CD4-positive, alpha-beta T cell treated with Interleukin-17A for 4 hours (primary cell): ENCODE measurements around the gene KCNQ1.
A peak's percentile ranks its signal among the peaks of the same experiment; 100 is the strongest.

Experiments used
- DNase-seq: peaks from one replicate; pipeline ENCODE4 v3.0.0-alpha.2; 2020; ENCODE audit warnings: mixed read lengths

KCNQ1 gene

DNA sequence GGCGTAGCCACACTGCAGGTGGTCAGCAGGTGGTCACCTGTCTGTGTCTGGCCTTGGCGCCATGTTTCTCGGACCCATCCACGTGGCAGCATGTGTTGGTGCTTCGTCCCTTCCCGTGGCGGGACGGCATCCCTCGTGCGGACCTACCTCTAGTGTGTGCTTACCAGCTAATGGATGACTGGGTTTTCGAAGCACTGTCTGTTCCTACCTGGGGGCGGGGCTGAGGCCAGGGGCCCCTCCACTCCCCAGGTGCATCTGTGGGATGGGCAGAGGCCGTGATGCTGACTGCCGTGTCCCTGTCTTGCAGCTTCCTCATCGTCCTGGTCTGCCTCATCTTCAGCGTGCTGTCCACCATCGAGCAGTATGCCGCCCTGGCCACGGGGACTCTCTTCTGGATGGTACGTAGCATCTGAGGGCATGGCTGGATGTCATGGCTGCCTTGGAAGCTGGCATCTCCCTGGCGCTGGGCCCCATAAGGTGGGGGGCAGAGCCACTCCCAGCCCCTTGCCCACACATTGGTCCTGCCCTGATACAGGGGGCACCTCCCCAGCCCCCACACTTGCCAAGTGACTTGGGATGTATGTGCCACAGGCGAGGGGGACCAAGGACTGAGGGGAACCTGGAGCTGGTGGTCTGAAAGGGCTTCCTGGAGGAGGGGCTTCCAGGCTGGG lies 82.9 kb downstream of the KCNQ1 start:
- no peak for DNase-seq

DNA sequence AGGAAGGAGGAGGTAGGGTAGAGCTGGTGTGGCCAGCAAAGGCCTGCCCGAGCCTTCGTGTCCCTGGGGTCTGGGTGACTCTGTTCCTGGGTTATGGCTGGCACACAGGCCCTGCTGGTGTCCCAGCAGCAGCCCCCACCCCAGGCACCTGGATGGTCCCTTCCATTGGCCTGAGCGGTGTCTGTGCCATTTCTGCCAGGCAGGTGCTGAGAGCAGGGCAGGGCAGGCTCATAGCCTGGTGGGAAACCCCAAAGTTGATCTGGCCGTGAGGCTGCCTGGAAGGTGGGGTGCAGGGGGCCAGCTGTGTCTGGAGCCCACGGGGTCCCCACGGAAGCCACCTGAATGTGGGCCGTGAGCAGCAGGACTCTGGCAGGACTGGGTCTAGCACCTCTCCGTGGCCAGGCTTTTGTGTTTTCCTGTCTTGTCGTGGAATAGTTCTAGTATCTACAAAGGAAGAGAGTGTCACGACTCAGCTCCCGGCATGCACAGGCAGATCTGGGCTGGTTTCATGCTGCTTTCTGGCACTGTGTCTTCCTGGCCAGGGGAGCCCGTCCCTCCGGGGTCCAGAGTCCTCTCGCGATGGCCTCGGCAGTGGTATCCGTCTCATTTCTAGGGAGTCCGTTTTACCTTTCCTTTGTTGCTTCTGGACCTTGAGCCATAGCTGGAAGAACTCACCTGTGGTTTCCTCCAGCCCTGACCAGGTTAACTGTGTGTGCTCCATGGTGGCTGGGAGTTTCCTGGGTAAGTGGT lies 83.7 kb downstream of the KCNQ1 start:
- no peak for DNase-seq

DNA sequence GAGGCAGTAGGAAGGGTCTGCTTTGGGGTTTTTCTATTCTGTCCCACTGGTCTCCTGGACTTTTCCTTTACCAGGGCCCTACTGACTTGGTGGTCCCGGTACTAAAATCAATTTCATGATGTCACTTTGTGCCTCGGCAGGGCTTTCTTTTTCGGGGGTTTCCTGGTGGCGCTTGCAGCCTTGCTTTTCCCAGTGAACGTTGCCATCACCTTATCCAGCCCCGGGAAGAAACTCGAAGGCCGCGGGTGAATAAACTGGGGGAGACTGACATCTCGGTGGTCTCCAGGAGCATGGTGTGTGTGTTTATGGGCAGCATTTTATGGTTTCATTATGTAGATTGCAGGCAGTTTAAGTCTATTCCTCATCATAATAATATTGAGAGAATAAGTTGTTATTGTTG lies 84.4 kb downstream of the KCNQ1 start:
- DNase-seq = no peak

DNA sequence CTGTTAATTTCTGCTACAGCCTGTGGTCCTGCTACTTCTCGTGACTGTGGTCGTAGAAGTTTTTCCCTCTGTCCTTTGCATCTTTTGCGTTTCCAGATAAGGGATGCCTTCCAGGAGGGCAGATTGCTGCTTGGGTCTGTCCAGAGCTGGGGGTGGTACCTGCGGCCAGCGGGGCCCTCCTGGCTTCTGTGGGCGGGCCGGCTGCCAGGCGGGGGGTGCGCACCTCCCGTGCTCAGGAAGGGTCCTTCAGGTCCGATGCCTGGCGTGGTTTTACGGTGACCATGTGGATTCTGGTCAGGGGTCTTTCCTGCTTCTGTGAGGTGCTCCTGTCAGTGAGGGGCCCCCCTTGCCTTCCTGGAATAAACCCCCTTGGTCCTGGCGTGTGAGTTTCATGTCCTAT lies 84.8 kb downstream of the KCNQ1 start:
- no peak for DNase-seq

DNA sequence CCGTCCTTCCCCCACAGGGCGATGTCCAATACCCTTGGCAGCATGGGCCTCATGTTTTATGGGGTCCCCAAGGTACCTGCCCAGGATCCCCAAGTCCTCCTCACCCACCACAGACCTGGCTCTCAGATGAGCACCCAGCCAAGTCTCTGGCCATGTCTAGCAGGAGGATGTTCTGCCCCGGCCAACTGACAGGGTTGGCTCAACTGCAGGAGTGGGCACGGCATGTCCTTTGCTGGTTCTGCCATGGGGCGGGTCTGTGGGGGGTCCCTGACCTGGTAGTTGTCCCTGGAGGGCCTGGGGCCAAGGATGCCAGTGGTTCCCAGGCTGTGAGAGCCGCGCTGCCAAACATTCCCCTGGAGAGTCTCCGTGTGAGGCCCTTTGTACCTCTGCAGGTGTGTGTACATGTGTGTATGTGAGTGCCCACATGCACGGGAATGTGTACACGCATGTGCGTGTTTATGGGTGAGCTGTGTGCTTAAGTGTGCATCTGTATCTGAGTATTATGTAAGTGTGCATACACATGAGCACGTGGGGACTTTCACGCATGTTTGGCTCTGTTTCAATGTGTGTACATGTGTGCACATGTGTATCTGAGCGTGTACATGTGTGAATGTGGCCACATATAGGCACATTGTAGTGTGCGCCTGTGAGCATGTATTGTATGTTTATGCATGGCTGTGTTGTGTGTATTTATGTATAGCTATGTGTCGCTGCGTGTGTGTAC lies 85.5 kb downstream of the KCNQ1 start:
- DNase-seq = no peak

DNA sequence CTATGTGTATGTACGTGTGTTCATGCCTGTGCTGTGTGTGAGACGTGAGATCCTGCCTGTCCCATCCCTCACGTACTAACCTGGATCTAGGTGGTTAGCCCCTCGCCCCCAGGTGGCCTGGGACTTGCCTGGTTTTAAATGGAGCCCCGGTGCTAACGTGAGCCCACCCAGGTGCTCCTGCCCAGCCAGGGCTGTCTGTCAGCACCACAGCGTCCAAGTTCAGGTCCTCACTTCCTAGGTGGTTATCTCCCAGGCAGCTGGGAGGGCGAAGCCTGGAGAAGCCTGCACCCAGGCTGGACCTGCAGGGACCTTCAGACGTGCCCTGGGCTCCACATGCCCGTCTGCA lies 86.0 kb downstream of the KCNQ1 start:
- DNase-seq = no peak

DNA sequence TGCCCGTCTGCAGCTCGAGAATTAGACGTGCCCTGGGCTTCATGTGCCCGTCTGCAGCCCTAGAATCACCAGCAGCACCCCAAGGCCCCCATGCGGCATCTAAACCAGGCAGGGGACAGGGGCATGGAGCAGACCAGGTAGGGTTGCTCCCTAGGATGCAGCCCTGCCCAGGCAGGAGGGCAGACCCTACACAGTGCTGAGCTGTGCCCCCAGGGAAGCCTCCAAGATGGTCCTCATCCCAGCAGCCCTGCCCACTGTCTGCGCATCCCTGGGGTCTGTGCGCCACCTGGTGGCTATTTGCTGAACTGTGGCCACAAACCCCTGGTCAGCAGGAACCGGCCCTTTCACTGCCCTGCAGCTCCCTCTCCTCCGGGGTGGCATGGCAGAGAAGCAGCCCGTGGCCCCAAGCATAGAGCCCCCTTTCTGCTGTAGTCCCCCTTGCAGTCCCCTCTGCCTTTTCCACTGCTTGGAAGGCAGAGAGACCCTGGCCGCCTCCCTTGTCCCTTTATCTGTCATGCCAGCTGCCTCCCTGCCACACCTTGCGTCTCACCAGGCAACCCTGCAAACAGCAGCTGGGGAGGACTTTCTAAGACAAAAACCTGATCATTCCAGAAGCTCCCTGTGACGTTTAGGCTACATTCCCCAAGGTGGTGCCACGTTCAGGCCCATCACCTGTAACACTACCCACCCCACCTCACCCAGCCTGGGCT lies 86.6 kb downstream of the KCNQ1 start:
- DNase-seq = peak; percentile 78

DNA sequence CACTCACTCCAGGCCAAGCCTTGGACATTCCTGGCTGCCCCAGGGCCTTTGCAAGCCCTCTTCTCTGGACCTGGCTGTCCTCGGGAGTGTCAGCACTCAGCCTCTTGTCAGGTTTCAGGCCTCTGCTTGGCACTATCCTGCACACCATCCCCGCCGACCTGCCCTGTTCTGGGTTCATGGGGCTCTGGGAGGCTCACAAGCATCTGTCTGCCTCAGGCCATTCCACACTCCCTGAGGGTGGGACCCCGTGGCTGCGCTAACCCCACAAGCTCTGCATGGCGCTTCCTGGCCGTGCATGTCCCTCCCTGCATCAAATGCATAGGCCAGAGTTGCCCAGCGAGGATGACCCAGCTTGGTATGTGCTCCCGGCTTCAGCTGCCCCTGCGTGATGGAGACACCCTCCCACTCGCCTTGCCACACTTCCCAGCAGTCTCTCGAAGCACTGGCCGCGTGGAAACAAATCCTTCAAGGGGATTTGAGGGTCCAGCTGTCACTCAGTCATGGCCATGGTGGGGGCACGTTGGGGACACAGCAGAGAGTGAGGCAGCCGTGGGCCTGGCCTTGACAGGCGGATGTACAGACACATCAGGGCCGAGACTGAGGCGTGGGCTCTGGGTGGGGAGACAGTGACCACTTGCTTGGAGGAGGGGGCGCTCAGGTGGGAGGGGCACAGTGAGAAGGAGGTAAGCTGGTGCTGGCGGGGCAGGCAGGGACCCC lies 87.3 kb downstream of the KCNQ1 start:
- DNase-seq = no peak

DNA sequence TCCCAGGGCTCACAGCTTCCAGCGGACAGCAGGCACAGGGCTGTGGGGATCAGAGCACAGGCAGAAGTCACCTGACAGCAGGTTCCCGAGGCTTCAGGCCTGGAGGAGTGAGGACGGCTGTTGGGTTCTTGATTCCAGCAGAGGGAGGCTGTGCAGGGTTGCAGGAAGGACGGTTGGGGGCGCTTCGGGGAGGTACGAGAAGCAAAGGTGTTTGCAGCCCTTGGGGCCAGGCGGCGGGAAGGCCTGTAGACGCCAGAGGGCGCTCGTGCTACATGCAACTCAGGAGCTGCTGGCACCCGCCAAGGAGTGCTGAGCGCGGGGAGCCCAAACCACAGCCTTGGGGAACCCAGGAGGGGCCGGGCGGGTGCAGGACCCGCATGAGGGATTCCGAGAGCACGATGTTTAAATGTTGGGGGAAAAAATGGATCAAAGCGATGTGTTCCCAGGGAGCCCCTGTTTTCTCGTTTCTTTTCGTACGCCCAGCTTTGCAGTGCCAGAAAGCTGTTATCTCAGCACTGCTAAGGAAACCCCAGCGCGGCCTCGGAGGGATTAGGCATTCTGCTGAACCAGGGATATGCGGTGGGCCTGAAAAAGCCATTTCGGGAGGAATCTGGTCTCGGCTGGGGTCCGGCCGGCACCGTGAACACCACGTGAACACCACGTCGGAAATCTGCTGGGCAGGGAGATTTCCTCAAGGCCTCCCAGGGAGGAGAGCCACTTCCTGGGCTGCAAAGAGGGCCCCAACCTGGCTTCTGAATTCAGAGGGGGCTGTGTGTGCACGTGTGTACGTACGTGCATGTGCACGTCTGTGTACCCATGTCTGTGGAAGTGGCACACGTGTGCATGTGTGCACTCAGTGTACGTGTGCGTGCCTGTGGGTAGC lies 88.1 kb downstream of the KCNQ1 start:
- DNase-seq = peak; percentile 97

DNA sequence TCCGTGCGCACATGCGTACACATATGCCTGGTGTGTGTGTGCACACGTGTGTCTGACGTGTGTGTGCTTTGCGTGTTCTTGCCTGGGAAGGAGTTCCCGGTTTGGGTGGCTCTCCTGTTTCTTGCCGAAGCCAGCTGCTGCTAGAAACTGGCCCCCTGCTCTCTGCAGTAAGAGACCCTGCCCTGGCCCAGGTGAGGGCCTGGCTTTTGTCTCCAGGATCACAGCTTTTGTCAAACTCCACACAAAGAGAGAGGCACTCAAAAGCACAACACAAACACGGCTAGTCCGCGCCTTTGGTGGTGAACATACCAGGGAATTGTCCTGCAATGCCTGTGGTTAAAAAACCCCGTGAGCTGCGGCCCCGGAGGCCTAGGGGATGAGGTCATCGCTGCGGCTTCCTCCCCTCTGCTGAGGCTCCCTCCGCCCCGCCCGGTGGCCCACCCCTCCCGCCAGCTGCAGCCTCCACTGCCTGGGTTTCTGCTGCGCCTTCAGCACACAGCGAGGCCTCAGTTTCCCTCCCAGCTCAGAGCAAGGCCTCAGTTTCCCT lies 88.9 kb downstream of the KCNQ1 start:
- peak; percentile 38 for DNase-seq

DNA sequence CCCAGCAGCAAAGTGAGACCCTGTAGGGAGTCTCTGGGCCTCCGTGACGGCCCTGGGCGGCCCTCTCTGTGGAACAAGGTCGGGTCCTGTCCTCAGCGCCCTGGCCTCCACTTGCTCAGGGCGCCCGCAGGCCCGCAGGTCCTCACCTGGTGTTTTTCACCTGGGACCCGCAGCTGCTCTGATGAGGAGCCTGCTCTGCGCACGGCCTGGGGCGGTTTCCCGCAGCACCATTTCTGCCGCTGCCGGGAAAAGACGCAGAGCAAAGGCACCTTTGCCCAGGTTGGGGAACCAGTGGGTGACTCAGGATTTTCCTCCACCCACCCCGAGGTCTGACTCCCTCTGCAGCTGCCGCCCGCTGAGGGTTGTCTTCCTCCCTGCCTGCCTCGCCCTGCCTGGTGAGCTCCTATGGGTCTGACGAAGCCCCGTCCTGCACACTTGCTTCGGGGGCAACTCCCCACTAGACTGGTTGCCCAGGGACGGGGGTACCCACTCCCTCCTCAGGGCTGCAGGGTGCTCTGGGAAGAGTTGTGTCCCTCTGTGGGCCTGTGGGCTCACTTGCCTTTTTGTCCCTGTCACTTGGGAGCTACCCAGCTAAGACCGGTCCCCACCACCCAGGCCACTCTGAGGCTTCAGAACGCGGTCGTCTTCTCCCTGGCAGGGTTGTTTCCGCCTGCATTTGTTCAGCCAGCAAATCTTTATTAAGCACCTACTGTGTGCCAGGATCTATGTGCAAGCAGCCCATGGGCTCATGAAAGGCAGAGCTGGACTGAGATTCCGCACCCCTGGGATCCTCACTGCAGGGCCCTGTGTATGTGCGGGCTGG lies 89.5 kb downstream of the KCNQ1 start:
- no peak for DNase-seq

DNA sequence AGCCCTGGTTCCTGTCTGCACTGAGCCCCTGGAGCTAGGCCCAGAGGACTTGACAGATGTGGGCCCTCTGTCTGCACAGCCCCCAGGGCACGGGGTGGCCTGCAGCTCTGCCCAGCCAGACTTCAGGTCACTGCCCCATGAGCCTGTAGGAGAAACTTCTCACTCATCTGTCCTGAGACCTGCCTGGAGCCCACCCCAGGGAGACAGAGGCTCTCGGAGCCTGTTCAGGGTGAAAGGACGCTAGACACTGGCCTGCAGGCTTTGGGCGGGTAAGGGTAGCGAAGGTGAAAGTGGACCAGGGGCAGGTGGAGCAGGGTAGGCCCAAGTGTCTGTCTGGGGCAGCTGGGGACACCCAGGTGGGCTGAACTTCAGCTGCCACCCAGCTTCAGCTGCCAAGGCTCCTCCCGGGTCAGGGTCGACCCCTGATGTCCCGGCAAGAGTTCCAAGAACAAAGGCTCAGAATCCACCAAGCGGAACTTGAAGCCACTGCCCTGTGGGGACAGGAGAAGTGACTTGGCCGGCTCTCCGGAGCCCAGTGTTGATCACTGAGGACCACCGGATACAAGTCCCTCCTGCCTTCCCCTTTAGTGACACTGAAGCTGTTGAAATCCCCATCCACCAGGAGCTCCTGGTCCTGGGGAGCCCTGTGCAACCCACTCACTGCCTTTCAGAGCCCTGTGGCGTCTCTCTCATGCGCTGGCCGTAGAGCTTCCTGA lies 90.3 kb downstream of the KCNQ1 start:
- DNase-seq = no peak

DNA sequence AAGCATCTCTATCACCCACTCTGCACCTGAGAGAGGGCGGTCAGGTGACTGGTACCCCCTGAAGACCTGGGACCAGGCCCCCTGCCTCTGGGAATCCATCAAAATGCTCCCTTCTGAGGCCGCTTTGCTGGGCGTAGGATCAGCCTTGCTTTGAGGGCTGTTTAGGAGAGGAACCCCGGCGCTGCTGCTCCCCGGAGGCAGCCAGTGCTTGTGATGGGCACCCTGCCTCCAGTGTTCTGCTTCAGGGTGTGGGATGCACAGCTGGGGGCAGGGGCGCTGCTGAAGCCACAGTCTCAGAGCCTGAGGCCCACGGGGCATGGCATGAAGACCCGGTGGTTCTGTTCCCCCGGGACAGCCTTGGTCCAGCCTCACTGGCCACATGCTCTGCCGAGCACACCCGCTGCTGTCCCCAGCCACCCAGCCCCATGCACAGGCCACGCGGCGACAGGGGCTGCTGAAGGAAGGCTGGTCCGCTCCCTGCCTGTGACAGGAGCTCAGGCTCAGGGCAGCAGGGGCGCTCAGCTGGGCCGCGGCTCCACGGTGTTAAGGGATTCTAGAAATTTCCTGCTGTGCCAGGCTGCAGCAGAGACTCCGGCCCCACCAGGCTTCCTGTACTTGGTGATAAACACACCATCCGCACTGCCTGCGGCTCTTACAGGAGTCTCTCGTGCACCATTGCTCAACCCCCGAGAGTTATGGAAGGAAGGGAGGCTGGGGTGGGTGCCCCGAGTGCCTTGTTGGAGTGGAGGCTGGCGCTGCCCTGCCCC lies 91.0 kb downstream of the KCNQ1 start:
- no peak for DNase-seq

DNA sequence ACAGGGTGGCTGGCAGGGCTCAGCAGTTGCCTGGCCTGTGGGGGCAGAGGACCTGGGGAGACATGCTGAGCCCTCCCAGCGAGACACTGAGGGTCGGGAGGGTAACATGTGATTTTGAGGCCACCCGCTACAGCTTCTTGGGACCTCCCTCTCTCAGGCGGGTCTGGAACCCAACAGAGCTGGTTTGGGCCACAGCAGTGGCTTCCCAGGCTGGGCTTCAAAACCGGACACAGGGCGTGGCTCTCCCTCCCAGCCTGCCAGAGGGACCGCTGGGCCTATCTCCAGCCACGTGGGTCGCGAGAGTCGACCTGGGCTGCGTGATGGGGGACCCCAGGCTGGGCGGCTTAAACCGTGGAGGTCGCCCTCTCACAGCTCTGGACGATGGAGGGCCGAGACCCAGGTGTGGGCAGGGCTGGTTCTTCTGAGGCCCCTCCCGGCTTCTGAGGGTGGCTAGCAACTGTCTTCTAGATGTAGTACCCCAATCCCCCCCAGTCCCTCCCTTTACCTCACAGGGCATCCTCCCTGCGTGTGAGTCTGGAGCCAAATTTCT lies 91.7 kb downstream of the KCNQ1 start:
- DNase-seq = no peak

DNA sequence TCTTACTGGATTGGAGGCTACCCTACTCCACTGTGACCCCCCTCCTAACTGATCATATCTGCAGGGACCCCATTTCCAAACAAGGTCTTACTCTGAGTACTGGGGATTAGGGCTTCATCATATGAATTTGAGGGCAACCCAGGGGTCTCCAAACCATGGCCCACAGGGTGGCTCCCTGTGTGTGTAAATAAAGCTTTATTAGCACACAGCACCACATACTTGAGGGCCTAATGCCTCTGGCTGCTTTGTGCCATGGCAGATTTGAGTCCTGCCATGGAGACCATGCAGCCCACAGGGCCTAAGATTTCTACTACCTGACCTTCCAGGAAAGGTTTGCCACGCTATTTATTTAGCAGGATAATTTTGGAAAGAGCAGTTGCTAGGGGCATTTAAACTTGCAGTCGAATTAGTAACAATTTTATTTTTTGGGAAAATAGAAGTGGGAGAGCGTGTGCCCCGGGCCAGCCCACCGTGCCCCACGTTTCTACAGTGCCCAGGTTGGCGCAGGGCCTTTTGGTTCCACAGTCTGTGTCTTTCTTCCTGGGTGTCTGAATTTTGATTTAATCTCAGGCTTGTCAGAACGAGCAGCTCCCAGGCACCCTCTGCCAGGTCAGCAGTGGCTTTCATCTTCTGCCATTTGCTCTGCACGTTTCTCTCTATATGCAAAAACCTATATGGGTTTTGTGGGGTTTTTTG lies 92.3 kb downstream of the KCNQ1 start:
- DNase-seq = no peak

DNA sequence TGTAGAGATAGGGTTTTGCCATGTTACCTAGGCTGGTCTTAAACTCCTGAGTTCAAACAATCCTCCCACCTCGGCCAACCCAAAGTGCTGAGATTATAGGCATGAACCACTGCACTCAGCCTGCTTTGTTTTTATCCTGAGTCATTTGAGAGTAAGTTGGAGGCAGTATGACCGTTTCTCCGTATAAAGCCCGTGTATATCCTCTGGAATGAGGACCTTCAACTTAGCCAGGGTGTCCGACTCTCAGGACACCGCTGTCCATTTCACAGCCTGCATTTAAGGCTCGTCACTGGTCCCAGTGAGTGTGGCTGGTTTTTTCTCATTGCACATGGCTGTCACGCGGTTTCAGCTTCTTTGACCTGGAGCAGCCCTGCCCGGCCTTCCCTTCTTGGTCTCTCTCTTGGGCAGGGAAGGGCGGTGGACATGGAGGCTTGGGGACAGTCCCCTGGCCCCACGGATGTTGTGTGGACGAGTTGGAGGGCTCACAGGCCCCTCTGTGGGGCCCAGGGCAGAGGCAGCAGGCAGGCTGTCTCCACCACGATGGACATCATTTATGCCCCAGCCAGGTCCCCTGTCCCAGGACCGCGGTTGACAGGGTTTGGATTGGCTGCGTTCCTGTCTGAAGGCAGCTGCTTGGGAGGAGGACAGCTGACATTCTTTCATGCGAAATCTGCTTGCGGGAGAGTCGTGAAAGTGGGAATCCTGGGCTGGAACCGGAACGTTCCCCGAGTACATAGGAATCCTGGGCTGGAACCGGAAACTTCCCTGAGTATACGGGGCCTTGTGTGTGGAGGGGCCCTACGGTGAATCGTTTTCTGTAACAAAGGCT lies 93.3 kb downstream of the KCNQ1 start:
- DNase-seq = no peak

DNA sequence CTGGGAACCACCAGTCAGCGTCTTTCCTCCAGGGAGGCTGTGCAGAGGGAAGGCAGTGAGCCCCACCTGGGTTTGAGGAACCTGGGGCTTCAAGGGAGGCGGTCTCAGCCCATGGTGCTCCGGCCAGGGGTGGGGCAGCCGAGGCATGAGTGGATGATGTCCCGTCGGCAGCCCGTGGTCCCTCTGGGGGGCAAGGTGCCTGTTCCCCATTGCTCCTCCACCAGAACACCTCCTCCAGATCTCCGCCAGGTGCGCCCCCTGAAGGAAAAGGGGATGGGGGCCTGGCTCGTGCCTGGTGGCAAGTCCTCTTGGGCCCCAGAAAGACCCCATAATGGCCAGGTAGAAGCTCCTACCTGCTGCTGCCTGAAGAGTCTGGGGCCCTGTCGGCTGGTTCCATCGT lies 94.1 kb downstream of the KCNQ1 start:
- DNase-seq = no peak
